GM10248 (cell line): ENCODE measurements around the gene GALNT1.
A peak's percentile ranks its signal among the peaks of the same experiment; 100 is the strongest.

Experiments
- CTCF ChIA-PET: fragments of 300-600 bp; sonication (Branson Sonifier 250); formaldehyde crosslinking; extraction: SDS; loops from one replicate; lab custom pipeline; 2021; ENCODE audit warnings: antibody characterized with exemption; lab: Yijun Ruan, JAX
- POLR2A ChIA-PET: fragments of 350-650 bp; sonication (Branson Sonifier 250); formaldehyde crosslinking; extraction: SDS; loops from one replicate; lab custom pipeline; 2020; ENCODE audit warnings: antibody characterized with exemption; lab: Yijun Ruan, JAX
- DNase-seq: peaks from one replicate; pipeline ENCODE4 v3.0.0; 2012; ENCODE audit errors: extremely low spot score
- TF ChIP-seq, protein P1 (sequence below): IDR thresholded peaks from 2 replicates; pipeline ENCODE4 v1.5.1; 2012; ENCODE audit warnings: mild to moderate bottlenecking, low read depth; ENCODE audit errors: extremely low read depth, missing control alignments, control extremely low read depth

Gene GALNT1

GRCh38 chr18:35653392-35654135, 72.0 kb downstream of the GALNT1 start:
- TF ChIP-seq, protein P1, sequence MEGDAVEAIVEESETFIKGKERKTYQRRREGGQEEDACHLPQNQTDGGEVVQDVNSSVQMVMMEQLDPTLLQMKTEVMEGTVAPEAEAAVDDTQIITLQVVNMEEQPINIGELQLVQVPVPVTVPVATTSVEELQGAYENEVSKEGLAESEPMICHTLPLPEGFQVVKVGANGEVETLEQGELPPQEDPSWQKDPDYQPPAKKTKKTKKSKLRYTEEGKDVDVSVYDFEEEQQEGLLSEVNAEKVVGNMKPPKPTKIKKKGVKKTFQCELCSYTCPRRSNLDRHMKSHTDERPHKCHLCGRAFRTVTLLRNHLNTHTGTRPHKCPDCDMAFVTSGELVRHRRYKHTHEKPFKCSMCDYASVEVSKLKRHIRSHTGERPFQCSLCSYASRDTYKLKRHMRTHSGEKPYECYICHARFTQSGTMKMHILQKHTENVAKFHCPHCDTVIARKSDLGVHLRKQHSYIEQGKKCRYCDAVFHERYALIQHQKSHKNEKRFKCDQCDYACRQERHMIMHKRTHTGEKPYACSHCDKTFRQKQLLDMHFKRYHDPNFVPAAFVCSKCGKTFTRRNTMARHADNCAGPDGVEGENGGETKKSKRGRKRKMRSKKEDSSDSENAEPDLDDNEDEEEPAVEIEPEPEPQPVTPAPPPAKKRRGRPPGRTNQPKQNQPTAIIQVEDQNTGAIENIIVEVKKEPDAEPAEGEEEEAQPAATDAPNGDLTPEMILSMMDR, result no peak
- no peak for DNase-seq
- ChIA-PET POLR2A (no interaction called here), CTCF (interaction anchor here (1.0 to 1.3 kb wide), 2 partner anchors 10 to 267 kb away, joined by 3 to 5 read pairs; no protein-coding TSS in a partner anchor)

DNA sequence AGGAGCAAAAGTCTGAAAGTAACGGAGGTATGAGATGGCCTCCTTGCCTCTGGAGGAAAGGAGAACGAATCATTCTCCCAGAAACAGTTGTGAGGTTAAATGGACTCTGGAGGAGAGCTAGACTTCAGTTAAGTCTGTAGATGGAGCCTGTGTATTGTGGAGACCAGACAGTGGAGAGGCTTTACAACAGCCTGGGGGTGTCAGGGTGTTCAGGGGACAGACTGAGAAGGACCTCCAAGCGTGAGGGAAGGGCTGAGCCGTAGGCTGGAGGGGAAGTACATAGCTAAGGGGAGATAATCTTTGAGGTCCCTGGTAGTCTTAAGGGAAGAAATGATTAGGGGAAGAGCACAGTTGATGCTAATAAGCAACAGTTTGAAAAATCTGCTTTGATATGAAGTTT, 76.6 kb downstream of the GALNT1 start:
- POLR2A ChIA-PET, result no interaction called here
- CTCF ChIA-PET, result interaction anchor here (1.0 kb wide), 1 partner anchor 11 kb away, joined by 3 read pairs; no protein-coding TSS in a partner anchor
- TF ChIP-seq, protein P1, result no peak
- no peak for DNase-seq

DNA sequence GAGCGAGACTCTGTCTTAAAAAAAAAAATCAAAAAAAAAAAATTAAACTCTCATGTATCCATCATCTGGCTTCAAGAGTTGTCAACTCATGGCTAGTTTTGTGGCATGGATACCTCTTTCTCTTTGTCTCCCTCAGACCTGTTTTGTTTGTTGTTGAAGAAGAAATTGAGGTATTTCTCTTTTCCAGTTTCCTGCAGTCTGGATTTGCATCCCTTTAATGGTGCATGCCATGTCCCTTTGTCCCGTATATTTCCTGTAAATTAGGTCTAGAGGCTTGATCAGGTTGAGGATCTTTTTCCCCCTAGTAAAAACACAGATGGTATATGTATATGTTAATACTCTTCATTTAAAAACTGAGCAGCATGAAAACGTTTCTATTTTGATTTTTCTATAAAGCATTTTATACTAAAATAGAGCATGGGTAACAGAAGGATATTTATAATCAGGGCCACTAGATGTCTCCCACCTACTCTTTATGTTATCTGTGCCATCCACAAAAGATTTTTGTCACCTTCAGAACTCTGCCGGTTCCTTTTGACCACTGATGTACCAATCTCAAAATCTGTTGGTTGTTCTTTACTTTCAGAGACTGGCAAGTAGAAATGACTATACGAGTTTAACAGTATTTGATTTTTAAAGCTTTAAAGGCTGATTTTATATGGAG, 80.1 kb downstream of the GALNT1 start:
- ChIA-PET POLR2A (no interaction called here), CTCF (interaction anchor here (0.8 to 1.4 kb wide), 2 partner anchors 9 to 14 kb away, joined by 3 to 5 read pairs; no protein-coding TSS in a partner anchor)
- DNase-seq, result peak; percentile 9
- TF ChIP-seq, protein P1, result no peak

GRCh38 chr18:35662293-35663062, 80.9 kb downstream of the GALNT1 start:
- POLR2A ChIA-PET, result no interaction called here
- DNase-seq, result no peak
- CTCF ChIA-PET, result interaction anchor here (0.8 to 1.4 kb wide), 2 partner anchors 10 to 14 kb away, joined by 3 to 5 read pairs; no protein-coding TSS in a partner anchor

DNA sequence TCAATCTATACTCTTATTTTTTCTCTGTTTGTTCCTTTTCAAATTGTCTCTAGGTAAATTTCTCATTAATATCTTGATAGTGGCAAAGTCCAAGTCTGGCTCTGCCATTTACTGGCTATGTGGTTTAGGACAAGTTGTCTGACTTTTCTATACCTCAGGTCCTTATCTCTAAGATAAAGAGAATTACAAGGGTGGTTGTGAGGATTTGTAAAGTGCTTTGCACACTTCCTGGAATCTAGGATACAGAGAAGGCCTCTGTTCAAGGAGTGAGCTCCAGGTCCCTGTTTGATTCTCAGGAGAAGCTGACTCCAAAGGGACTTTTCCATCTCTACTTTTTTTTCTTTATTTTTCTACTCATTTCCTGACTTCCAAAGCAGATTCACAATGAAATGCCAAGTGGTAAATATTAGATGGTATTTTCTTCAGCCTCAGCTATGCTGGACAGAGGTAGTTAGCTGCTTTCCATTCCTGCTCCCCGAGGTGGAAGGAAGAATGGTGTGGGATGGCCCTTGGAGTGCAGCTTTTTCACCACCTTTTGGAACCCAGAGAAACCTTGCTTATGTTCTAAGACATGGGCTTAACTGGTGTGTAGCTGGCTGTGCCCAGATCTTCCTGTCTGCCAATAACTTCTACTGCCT, 90.5 kb downstream of the GALNT1 start:
- CTCF ChIA-PET, result no interaction called here
- POLR2A ChIA-PET, result no interaction called here
- DNase-seq, result no peak
- TF ChIP-seq, protein P1, result no peak

More at GRCh38 chr18:35662293-35663062, 80.9 kb downstream of the GALNT1 start:
- TF ChIP-seq, protein P1, result no peak
